SU-DHL-6 (cell line): ENCODE measurements around the gene ARHGAP44.
A peak's percentile ranks its signal among the peaks of the same experiment; 100 is the strongest.

Experiments
- H2AFZ ChIP-seq: fragments of 200-600 bp; sonication (generic); 2 replicates; pipeline ENCODE4 v1.6.1; 2014; ENCODE audit warnings: low read depth, mild to moderate bottlenecking, moderate library complexity, mixed read lengths, antibody characterized with exemption, low read length; ENCODE audit not compliant: severe bottlenecking
- H3F3A ChIP-seq: fragments of 200-600 bp; shearing (Covaris generic); 2 replicates; pipeline ENCODE4 v1.6.0; 2016; ENCODE audit warnings: antibody characterized with exemption, mild to moderate bottlenecking; ENCODE audit not compliant: insufficient read depth
- H3K27ac ChIP-seq: fragments of 200-600 bp; sonication (generic); 2 replicates; pipeline ENCODE4 v1.5.1; 2016; ENCODE audit warnings: low read depth, mild to moderate bottlenecking, low read length, moderate library complexity, mixed read lengths
- H3K27me3 ChIP-seq: fragments of 200-600 bp; sonication (generic), shearing (Covaris generic); 2 replicates; pipeline ENCODE4 v1.6.0; 2014; ENCODE audit warnings: mild to moderate bottlenecking, low read length
- H3K36me3 ChIP-seq: fragments of 200-600 bp; sonication (generic); 2 replicates; pipeline ENCODE4 v1.6.1; 2014; ENCODE audit warnings: mild to moderate bottlenecking, low read length, mixed read lengths
- H3K4me2 ChIP-seq: fragments of 300-600, 200-600 bp; shearing (Covaris generic), sonication (generic); 2 replicates; pipeline ENCODE4 v1.6.0; 2014; ENCODE audit warnings: low read length, low read depth, mild to moderate bottlenecking; ENCODE audit not compliant: poor library complexity, severe bottlenecking
- H3K4me3 ChIP-seq: fragments of 200-600 bp; sonication (generic); 2 replicates; pipeline ENCODE4 v1.5.1; 2014; ENCODE audit warnings: antibody characterized with exemption, low read length, mild to moderate bottlenecking, mixed read lengths; ENCODE audit not compliant: insufficient read depth, poor library complexity, severe bottlenecking
- H3K79me2 ChIP-seq: fragments of 200-600 bp; sonication (generic); 2 replicates; pipeline ENCODE4 v1.6.1; 2014; ENCODE audit warnings: mild to moderate bottlenecking, low read length, moderate library complexity; ENCODE audit not compliant: insufficient read depth
- H3K9ac ChIP-seq: fragments of 200-600 bp; sonication (generic); 2 replicates; pipeline ENCODE4 v1.7.0; 2014; ENCODE audit warnings: mild to moderate bottlenecking, low read length
- H3K9me2 ChIP-seq: fragments of 200-600 bp; sonication (generic); replicated peaks from 2 replicates; pipeline ENCODE4 v1.6.1; 2014; ENCODE audit warnings: low read length; ENCODE audit not compliant: insufficient read depth
- H3K9me3 ChIP-seq: fragments of 200-600 bp; sonication (generic); 2 replicates; pipeline ENCODE4 v1.6.1; 2014; ENCODE audit warnings: low read length, mixed read lengths; ENCODE audit not compliant: insufficient read depth
- H4K20me1 ChIP-seq: fragments of 200-600 bp; sonication (generic); 2 replicates; pipeline ENCODE4 v1.6.1; 2014; ENCODE audit warnings: low read depth, mild to moderate bottlenecking, antibody characterized with exemption, low read length, moderate library complexity, mixed read lengths
- EZH2phosphoT487 ChIP-seq: fragments of 200-600 bp; sonication (generic), shearing (Covaris generic); conservative IDR thresholded peaks from 2 replicates; pipeline ENCODE4 v1.6.1; 2018; ENCODE audit warnings: mild to moderate bottlenecking, antibody characterized with exemption, low read length, moderate library complexity, mixed read lengths
- TF ChIP-seq, protein P1 (sequence below): fragments of 200-600 bp; sonication (generic); IDR thresholded peaks from one replicate; pipeline ENCODE4 v1.5.1; 2017; ENCODE audit warnings: antibody characterized with exemption, mild to moderate bottlenecking, low read length, moderate library complexity; ENCODE audit not compliant: insufficient read depth, poor library complexity, severe bottlenecking

ARHGAP44 gene

GRCh38 chr17:12947047-12947446 is 157.7 kb downstream of the ARHGAP44 start:
- Histone ChIP-seq H3K27ac (no peak overlapping the region), H3K4me3 (no peak overlapping the region), H3K27me3 (no peaks in the 10 kb centered on the region), H3K4me2 (no peak overlapping the region), H3K9me2 (no peaks in the 10 kb centered on the region), H3F3A (no peaks in the 10 kb centered on the region), H3K79me2 (no peaks in the 10 kb centered on the region), H4K20me1 (no peaks in the 10 kb centered on the region), H3K36me3 (no peaks in the 10 kb centered on the region), H2AFZ (no peak overlapping the region), H3K9ac (no peak overlapping the region), H3K9me3 (no peaks in the 10 kb centered on the region)
- no peak for TF ChIP-seq EZH2phosphoT487
- TF ChIP-seq, protein P1, sequence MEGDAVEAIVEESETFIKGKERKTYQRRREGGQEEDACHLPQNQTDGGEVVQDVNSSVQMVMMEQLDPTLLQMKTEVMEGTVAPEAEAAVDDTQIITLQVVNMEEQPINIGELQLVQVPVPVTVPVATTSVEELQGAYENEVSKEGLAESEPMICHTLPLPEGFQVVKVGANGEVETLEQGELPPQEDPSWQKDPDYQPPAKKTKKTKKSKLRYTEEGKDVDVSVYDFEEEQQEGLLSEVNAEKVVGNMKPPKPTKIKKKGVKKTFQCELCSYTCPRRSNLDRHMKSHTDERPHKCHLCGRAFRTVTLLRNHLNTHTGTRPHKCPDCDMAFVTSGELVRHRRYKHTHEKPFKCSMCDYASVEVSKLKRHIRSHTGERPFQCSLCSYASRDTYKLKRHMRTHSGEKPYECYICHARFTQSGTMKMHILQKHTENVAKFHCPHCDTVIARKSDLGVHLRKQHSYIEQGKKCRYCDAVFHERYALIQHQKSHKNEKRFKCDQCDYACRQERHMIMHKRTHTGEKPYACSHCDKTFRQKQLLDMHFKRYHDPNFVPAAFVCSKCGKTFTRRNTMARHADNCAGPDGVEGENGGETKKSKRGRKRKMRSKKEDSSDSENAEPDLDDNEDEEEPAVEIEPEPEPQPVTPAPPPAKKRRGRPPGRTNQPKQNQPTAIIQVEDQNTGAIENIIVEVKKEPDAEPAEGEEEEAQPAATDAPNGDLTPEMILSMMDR: no peak

DNA sequence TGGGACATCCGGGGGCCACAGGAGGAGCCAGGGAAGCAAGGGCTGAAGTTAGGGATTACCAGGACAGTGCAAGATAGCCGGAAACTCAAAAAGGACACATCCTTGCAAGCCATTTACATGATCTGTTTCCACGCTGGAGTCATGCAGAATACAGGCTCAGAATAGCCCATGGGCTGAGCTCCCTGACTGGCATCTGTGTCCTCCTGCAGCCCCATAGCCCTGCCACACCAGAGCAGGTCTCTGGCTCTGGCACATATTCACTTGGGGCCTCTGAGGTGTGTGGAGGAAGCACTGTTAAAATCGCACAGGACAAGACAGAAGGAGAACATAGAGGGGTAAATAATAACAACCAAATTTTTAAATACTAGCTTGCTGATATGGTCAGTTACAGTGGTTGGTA is 162.7 kb downstream of the ARHGAP44 start:
- Histone ChIP-seq H3K27me3 (no peaks in the 10 kb centered on the region), H3K9me3 (no peaks in the 10 kb centered on the region), H3K9me2 (no peaks in the 10 kb centered on the region), H3K4me2 (no peak overlapping the region), H3K79me2 (no peaks in the 10 kb centered on the region), H3K9ac (no peak overlapping the region), H3F3A (no peaks in the 10 kb centered on the region), H3K4me3 (no peak overlapping the region), H2AFZ (no peak overlapping the region), H4K20me1 (no peaks in the 10 kb centered on the region), H3K27ac (no peak overlapping the region), H3K36me3 (no peaks in the 10 kb centered on the region)
- TF ChIP-seq EZH2phosphoT487: no peak
- TF ChIP-seq, protein P1: no peak

DNA sequence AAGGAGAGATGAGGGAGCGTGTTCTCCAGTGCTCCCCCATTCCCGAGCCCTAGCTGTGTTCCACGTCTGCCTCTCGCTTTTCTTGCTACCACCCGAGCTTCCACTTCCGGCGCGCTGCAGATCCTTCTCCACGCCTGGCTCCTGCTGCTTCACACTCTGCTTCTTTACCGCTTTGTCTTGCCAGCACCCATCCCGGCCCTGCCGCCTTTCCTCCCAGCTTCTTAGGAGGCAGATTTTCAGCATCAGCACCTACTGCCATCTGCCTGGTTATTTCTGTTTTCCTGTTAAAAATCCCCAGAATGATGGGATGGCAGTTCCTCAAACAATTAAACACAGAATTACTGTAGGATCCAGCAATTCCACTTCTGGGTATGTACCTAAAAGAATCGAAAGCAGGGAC is 163.9 kb downstream of the ARHGAP44 start:
- no peaks in the 10 kb centered on the region for H3K27me3 ChIP-seq
- TF ChIP-seq EZH2phosphoT487: no peak
- TF ChIP-seq, protein P1: no peak
- H3K9me2 ChIP-seq: no peaks in the 10 kb centered on the region
- H2AFZ ChIP-seq: no peak overlapping the region
- no peak overlapping the region for H3K4me3 ChIP-seq
- H4K20me1 ChIP-seq: no peaks in the 10 kb centered on the region
- no peaks in the 10 kb centered on the region for H3K79me2 ChIP-seq
- H3K4me2 ChIP-seq: no peak overlapping the region
- H3K36me3 ChIP-seq: no peaks in the 10 kb centered on the region
- no peak overlapping the region for H3K27ac ChIP-seq
- H3K9me3 ChIP-seq: no peaks in the 10 kb centered on the region
- H3K9ac ChIP-seq: no peak overlapping the region
- no peaks in the 10 kb centered on the region for H3F3A ChIP-seq

DNA sequence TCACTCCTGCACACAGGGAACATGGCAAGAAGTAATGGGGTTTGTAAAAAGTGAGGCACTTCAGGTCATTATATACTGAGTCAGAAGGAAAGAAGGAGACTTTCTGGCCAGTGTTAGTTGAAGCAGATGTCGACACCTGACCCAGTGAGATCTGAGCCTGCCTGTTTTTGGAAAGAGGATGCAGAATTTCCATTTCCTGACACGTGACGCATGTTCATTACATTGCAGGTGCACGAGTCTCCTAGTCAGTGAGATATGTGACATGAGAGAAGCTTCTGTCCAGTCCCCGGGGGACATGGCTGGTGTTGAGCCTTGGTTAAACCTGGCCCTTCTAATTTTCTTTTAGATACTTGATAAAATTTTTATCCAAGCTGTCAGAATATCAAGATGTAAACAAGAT is 166.2 kb downstream of the ARHGAP44 start:
- Histone ChIP-seq H3K9me3 (no peaks in the 10 kb centered on the region), H3K27ac (peak overlapping the region; percentile 63), H3K36me3 (no peaks in the 10 kb centered on the region), H3K9ac (peak overlapping the region; percentile 32), H3K4me3 (peak overlapping the region; percentile 10), H3K9me2 (no peaks in the 10 kb centered on the region), H3F3A (no peaks in the 10 kb centered on the region), H2AFZ (peak overlapping the region; percentile 40), H3K4me2 (peak overlapping the region; percentile 51), H3K27me3 (no peaks in the 10 kb centered on the region), H3K79me2 (no peaks in the 10 kb centered on the region), H4K20me1 (no peaks in the 10 kb centered on the region)
- no peak for TF ChIP-seq EZH2phosphoT487
- TF ChIP-seq, protein P1: no peak
